Hematopoietic multipotent progenitor cell treated with erythropoietin and hydrocortisone succinate and interleukin-3 and kit ligand, for 8 days (in vitro differentiated cells): ENCODE data around the gene FAM24B.

Experiments used
- DNase-seq: peaks from one replicate; pipeline ENCODE4 v3.0.0-alpha.2; 2015

FAM24B gene

GRCh38 chr10:122822973-122823690, 56.2 kb downstream of the FAM24B start:
- DNase-seq: no peak

GRCh38 chr10:122821808-122822207, 57.6 kb downstream of the FAM24B start:
- no peak for DNase-seq

GRCh38 chr10:122815458-122815857, 63.9 kb downstream of the FAM24B start:
- DNase-seq: no peak

- no peak for DNase-seq
Observed at GRCh38 chr10:122814493-122814892, 64.9 kb downstream of the FAM24B start.

GRCh38 chr10:122812751-122813150, 66.6 kb downstream of the FAM24B start:
- DNase-seq: no peak

GRCh38 chr10:122802282-122802681, 77.1 kb downstream of the FAM24B start:
- DNase-seq: no peak
